ENCODE results near the gene SLC25A13.

The SLC25A13 gene

DNA sequence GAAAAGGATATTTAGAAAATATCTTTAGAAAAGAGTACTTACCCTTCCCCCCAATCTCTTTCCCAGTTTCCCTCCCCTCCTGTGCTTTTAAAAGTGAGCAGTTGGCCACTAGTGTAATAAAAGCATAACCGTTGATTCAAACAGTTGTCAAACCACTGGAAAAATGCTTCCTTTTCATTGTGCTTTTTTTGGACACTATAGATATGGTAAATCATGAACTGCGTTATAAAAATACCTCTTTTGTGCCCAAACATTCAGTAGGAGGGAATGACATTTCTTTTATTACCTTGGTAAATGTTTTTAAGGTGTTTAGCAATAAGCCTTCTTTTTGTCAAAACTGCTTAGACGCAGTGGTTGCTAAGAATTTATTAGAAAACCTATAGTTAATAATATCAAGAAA lies 232.4 kb downstream of the SLC25A13 start:
- DNase-seq (ENCODE audit: low read depth) = no peak

DNA sequence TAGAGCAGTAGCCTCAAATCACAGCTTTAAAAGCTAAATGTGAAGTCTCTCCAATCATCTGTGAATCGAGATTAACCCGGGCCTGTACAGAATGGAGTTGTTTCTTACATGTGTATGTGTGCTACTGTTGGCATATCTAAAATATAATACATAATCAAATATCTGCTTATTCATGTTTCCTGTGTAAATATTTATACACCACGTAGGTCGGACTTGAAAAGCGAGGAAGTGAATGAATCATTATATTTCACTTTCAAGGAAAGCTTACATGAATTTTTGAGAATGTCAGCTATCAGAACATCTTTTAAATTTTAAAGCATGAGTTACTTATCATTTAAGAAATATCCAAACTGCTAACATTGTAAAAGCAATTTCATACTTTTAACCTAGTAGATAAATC lies 233.3 kb downstream of the SLC25A13 start:
- no peak for DNase-seq (ENCODE audit: low read depth)

DNA sequence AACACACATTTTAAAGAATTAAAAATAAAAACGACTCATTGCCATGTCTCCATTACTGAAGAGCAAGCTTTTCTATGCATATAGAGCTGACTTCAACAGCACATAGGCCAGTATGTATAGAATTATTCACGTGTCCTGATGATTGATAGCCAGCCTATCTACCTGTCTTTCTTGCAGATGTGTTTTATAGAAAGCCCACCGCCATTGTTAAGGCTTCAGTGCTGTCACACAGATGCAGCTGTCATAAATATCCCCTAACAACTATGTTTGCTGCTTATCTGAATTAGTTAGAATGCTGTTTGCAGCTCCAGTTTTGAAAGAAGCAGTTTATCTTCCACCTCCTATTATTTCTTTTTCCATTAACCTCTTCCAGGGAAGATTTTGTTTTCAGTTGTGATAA lies 235.9 kb downstream of the SLC25A13 start:
- DNase-seq (ENCODE audit: low read depth) = no peak

DNA sequence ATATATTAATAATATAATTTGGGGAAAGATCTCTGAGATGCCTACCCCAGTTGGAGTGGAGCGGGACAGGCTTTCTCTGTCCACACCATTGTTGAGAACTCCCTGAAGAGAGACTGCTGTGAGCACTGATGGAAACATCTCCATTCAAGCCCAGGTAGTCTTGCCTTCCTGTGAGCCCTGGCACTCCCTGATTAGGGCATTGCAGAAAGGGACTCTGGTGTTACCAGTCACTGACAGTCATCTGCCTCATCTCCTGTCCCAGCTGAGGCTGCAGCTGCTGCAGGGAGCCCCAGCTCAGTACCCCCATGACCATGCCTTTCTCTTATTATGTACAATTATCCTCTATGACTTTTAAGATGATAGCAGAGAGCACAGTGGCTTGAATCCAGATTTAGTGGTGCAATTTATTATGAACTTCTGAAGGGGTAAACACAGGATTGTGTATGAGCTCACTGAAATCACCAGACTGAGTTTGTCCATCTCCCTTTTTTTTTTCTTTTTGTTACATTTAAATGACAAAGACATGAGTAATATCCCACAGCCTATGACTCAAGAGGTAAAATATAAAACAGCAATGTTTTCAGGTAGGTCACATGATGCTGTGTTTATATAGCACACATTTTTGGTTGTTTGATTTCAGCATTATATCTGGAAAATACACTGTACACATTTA lies 236.9 kb downstream of the SLC25A13 start:
- DNase-seq (ENCODE audit: low read depth) = peak; percentile 17

DNA sequence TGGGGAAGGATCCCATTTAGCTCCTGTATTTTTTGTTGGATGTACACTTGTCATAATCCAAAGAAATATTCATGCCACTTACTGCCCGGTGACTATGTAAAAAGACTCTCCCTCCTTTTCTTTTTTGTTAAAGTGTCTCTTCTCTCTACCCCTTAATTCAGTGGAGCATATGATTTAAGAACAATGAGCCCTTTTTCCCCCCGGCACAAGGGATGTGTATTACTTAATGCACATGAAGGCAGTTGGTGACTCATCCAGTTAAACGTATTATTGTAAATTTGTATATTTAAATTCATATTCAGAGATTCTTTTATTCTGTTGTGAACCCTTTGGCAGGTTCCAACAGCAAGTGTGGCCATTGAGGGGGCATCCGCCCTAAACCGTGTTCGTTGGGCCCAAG lies 241.9 kb downstream of the SLC25A13 start:
- no peak for DNase-seq (ENCODE audit: low read depth)

DNA sequence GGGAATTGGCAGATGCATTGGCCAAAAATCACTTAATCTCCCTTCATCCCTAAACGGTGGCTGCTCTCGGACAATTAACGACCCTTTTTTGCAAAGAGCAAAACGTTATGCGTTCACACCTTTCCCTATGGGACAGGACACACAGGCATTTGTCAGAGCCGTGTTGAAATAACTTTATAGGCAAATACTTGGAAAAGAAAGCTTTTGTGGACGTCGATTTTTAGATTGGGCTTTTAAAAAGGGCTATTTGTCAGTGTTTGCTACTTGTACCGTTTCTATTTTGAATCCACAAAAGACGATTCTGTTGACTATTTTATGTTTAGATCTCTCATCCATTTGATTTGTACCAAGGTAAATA lies 245.6 kb downstream of the SLC25A13 start:
- DNase-seq (ENCODE audit: low read depth) = no peak

DNA sequence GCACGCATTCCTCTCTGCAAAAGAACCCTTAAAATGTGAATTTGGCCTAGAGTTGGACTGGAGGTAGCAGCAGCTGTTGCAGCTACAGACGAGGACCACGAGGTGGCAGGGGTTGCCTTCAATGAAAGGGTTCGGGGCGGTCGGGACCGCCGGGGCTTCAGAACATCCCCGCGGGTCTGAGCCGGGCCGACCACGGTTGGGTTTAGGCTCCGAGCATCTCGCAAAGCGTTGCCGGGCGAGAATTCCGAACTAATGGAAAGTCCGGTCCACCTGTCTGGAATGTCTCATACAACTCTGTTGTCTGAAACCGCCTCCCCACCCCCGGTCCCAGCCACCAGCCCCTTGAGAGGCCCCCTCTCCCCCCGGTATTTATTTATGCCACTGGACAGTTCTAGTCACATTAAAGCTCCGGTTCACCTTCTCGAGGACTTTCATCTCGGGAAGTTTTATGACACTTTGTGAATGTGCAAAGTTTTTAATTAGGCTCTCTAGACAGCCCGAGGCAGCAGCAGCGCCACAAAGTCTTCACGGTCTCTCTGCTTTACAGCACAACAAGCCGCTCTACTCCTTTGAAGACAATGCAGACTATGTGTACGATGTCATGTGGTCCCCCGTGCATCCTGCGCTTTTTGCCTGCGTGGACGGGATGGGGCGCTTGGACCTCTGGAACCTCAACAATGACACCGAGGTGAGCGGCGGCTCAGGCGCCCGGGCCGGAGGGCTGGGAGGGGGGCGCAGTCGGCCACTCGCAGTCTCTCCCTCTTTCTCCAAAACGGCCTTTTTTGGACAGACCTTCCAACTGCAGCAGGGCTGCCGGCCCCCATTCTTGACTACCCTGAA lies 246.2 kb downstream of the SLC25A13 start:
- DNase-seq (ENCODE audit: low read depth) = peak; percentile 62

DNA sequence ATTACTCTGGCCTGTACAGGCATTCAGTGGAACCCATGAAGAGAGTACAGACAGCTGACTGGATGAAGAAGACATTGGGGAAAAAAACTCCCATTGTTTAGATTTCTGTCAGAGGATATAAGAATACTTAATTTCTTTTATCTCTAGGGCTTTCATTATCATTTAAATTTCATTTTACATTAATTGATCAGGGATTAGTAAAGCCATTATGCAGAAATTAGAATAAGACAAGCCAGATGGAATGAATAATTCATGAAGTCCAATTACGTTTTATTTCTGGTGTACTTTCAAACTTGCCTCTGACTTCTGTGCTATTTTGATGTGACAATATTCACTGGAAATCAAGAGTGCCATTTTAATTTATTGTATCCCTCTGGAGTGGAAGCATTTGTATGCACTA lies 247.0 kb downstream of the SLC25A13 start:
- DNase-seq (ENCODE audit: low read depth) = no peak
